Gastrocnemius medialis (tissue), 4 donors: Measurements from ENCODE around the gene SPPL2C. TPM values are rescaled to one million over a fixed set of nuclear protein-coding genes. Genes with fewer than 3 reads are reported as not detected.

ENCODE experiments used
- ATAC-seq, 2 donors: fragments of 150-250 bp; one replicate each; pipeline ENCODE4 v1.9.1; 2016
- DNase-seq, 2 donors: peaks; one replicate each; pipeline ENCODE4 v3.0.0-alpha.2; 2019
- H3K27ac ChIP-seq, 4 donors: fragments of 200-600 bp; sonication (generic); 1 replicate in 1 of 4; 2 replicates in 3 of 4; pipeline ENCODE4 v1.5.1; 2016 to 2018; ENCODE audit warnings: mild to moderate bottlenecking in 2 of 4, moderate library complexity in 1 of 4
- H3K27me3 ChIP-seq, 3 donors: fragments of 200-600 bp; sonication (generic) in 2 of 3; 1 replicate in 1 of 3; 2 replicates in 2 of 3; pipeline versions ENCODE4 v1.5.1 to v1.6.0; 2016 to 2019; ENCODE audit warnings: mild to moderate bottlenecking in 1 of 3, moderate library complexity in 1 of 3
- H3K36me3 ChIP-seq, 2 donors: fragments of 200-600 bp; sonication (generic) in 1 of 2; one replicate each; pipeline ENCODE4 v1.5.1; 2017 to 2018
- H3K4me1 ChIP-seq, 2 donors: fragments of 200-600 bp; sonication (generic) in 1 of 2; one replicate each; pipeline ENCODE4 v1.5.1; 2016 to 2017; ENCODE audit warnings: mild to moderate bottlenecking in 2 of 2
- H3K4me3 ChIP-seq, 4 donors: fragments of 200-600 bp; sonication (generic) in 3 of 4; 1 replicate in 1 of 4; 2 replicates in 3 of 4; pipeline ENCODE4 v1.5.1; 2016 to 2019; ENCODE audit warnings: mild to moderate bottlenecking in 2 of 4
- H3K9me3 ChIP-seq, 3 donors: fragments of 200-600 bp; sonication (generic) in 2 of 3; 1 replicate in 1 of 3; 2 replicates in 2 of 3; pipeline ENCODE4 v1.5.1; 2016 to 2019
- POLR2A ChIP-seq, 2 donors: fragments of 450-650 bp; IDR thresholded peaks; one replicate each; pipeline ENCODE4 v1.6.1; 2017; ENCODE audit warnings: antibody characterized with exemption in 2 of 2, mild to moderate bottlenecking in 2 of 2, moderate library complexity in 2 of 2
- in situ Hi-C, 4 donors: fragments of 200-750 bp; cut with MboI; loops; one replicate each; pipeline versions ENCODE4 v1.15.0 to v1.8.0; 2017; ENCODE audit warnings: low sequenced_read_pairs in 4 of 4
- intact Hi-C: fragments of 100-400 bp; cut with DNase I; formaldehyde crosslinking; loops from one replicate; pipeline ENCODE4 v1.15.1; 2023; ENCODE audit warnings: low total_unique reads
- total RNA-seq, 4 donors: library from RNA; depleted of rRNA; stranded (reverse); fragments of >200 nt; gene quantifications; one replicate each; pipeline versions ENCODE4 v1.1.0 to v1.2.3, GENCODE V29; 2016
- TF ChIP-seq, protein P1 (sequence below), 5 experiments: fragments of 450-650 bp in 3 of 5; fragments of 200-600 bp in 2 of 5; sonication (generic) in 2 of 5; IDR thresholded peaks in 4 of 5; conservative IDR thresholded peaks in 1 of 5; 1 replicate in 4 of 5; 2 replicates in 1 of 5; pipeline ENCODE4 v1.5.1; 2016 to 2019; ENCODE audit warnings: antibody characterized with exemption in 5 of 5, mild to moderate bottlenecking in 3 of 5, moderate library complexity in 3 of 5

The SPPL2C gene
- total RNA-seq, 4 donors from 2014 or later: not detected

DNA sequence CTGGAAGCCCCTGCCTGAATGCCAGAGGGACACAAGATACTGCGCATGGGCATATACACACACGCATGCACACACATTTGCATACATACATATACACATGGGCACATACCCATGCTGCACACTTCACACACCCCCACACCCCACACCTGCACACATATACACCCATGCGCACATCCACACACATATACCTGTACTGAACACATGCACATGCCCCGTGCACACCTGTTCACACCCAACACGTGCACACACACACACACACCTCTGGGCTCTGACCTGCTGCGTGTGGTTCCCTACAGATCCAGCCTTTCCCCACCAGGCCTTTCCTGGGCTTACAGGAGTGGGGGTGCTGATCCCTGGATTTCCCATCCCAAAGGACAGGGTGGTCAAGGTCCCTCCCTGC is 6.3 kb downstream of the SPPL2C start:
- TF ChIP-seq, protein P1, sequence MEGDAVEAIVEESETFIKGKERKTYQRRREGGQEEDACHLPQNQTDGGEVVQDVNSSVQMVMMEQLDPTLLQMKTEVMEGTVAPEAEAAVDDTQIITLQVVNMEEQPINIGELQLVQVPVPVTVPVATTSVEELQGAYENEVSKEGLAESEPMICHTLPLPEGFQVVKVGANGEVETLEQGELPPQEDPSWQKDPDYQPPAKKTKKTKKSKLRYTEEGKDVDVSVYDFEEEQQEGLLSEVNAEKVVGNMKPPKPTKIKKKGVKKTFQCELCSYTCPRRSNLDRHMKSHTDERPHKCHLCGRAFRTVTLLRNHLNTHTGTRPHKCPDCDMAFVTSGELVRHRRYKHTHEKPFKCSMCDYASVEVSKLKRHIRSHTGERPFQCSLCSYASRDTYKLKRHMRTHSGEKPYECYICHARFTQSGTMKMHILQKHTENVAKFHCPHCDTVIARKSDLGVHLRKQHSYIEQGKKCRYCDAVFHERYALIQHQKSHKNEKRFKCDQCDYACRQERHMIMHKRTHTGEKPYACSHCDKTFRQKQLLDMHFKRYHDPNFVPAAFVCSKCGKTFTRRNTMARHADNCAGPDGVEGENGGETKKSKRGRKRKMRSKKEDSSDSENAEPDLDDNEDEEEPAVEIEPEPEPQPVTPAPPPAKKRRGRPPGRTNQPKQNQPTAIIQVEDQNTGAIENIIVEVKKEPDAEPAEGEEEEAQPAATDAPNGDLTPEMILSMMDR (IDR thresholded peaks at IDR 0.05 in 4 of 5, conservative IDR thresholded peaks at IDR 0.05 in 1 of 5): no peak
- no peak for TF ChIP-seq POLR2A (IDR thresholded peaks at IDR 0.05)
- H3K27me3 ChIP-seq: no peaks in the 10 kb centered on the region
- in situ Hi-C loops: no loop called here

DNA sequence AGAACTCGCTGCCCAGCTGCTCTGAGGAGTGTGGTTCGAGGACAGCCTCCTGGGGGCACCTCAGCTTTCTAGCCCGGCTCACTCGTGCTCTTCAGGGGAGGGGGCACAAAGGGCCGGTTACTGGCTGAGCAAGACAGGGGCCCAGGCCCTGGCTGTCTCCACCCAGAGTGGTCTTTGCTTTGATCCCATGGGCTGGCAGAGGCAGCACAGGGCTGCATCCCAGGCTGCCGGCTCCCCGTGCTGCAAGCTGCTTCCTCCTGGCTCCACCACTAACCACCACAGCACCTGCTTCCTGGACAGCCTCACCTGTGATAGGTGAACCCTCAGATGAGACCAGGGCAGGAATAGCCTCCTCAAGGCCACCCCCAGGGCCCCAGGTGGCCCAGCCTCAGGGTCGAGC is 6.8 kb downstream of the SPPL2C start:
- ATAC-seq (no peak), DNase-seq (no peak)
- Histone ChIP-seq H3K9me3 (no peaks in the 10 kb centered on the region), H3K27ac (no peak overlapping the region), H3K4me3 (no peak overlapping the region), H3K27me3 (no peaks in the 10 kb centered on the region), H3K4me1 (peaks cover 0 to 4% of the 10 kb centered on the region in 2 donors), H3K36me3 (no peaks in the 10 kb centered on the region)
- in situ Hi-C loops (no loop called here), intact Hi-C loops (no loop called here)
- TF ChIP-seq POLR2A (IDR thresholded peaks at IDR 0.05): no peak
- TF ChIP-seq, protein P1 (IDR thresholded peaks at IDR 0.05 in 4 of 5, conservative IDR thresholded peaks at IDR 0.05 in 1 of 5): no peak

More for the DNA sequence above, 6.3 kb downstream of the SPPL2C start:
- DNase-seq (no peak), ATAC-seq (no peak)
- peaks cover 0 to 4% of the 10 kb centered on the region in 2 donors for H3K4me1 ChIP-seq
- H3K27ac ChIP-seq: no peak overlapping the region
- H3K4me3 ChIP-seq: no peak overlapping the region
- intact Hi-C loops: no loop called here
- no peaks in the 10 kb centered on the region for H3K9me3 ChIP-seq
- no peaks in the 10 kb centered on the region for H3K36me3 ChIP-seq

DNA sequence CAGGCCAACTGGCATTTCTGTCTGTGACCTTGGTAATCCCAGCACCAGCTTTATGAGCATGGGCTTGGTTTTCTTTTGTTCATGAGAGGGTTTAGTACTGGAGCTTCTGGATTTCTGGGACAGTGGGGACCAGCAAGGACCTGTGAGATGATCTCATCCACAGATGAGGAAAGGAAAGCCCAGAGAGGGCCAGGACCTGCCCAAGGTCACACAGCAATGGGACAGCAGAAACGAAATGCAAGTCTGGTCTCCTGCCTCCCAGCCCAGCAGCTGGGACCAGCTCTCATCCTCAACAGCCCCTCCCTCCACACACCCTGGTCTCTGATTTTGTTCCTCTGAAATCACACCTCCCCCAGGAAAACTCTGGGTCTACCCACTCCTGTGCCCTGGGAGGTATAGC is 7.2 kb downstream of the SPPL2C start:
- H3K9me3 ChIP-seq: no peaks in the 10 kb centered on the region
- DNase-seq (no peak), ATAC-seq (no peak)
- H3K27me3 ChIP-seq: no peaks in the 10 kb centered on the region
- TF ChIP-seq, protein P1 (IDR thresholded peaks at IDR 0.05 in 4 of 5, conservative IDR thresholded peaks at IDR 0.05 in 1 of 5): no peak
- TF ChIP-seq POLR2A (IDR thresholded peaks at IDR 0.05): no peak
- H3K4me1 ChIP-seq: peaks cover 0 to 4% of the 10 kb centered on the region in 2 donors
- in situ Hi-C loops: no loop called here
- no peaks in the 10 kb centered on the region for H3K36me3 ChIP-seq
- no peak overlapping the region for H3K4me3 ChIP-seq
- intact Hi-C loops: loop anchor here (1.0 kb wide), 1 partner anchor 212 kb away; no protein-coding TSS in a partner anchor
- no peak overlapping the region for H3K27ac ChIP-seq

DNA sequence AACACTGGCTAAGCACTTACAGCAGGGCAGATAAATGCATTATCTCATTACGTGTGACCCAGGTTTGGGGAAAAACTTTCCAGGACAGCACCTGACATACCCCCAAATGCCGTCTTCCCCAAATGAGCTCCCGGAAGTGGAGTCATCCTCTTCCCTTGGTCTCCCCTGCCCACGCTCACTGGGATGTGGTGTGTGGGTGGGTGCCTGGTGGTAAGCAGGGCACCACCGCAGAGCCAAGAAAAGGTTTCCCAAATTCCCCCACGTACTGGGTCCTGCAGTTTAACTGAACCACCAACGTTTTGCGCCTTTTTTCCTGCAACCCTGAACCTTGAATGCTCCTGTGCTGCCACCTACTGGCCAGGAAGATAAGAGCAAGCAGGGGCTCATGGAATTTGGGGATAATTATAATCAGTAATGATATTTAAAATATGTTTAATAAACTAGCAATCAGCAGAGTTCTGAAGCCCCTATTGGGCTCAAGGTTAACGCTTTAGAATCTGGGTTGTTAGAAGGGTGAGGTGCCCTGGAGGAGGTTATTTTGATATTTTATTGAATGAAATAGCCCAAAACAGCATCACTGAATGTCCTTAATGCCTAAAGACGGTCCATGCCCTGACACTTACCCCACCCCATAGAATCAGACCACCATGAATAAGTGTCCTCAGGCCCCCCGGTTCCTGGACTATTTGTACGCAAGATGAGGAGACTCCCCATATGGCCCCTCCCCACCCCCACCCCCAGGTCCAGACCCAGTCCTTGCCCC is 8.0 kb downstream of the SPPL2C start:
- intact Hi-C loops: loop anchor here (1.0 kb wide), 1 partner anchor 212 kb away; no protein-coding TSS in a partner anchor
- Histone ChIP-seq H3K4me1 (peaks cover 0 to 4% of the 10 kb centered on the region in 2 donors), H3K27ac (no peak overlapping the region), H3K27me3 (no peaks in the 10 kb centered on the region), H3K4me3 (no peak overlapping the region), H3K36me3 (no peaks in the 10 kb centered on the region), H3K9me3 (no peaks in the 10 kb centered on the region)
- in situ Hi-C loops: no loop called here
- DNase-seq (peak in 1 of 2 donors; percentile 31), ATAC-seq (peak in 1 of 2 donors; percentile 24)
- no peak for TF ChIP-seq POLR2A (IDR thresholded peaks at IDR 0.05)
- TF ChIP-seq, protein P1 (IDR thresholded peaks at IDR 0.05 in 4 of 5, conservative IDR thresholded peaks at IDR 0.05 in 1 of 5): peak; percentile 63 to 92 (median 80)
